GM18907 (cell line): ENCODE data around the gene RAD51B.

Experiments used
- ATAC-seq: cut with Tn5 transposase; IDR thresholded peaks from one replicate; pipeline ENCODE4 v1.9.1; 2021; ENCODE audit warnings: mild to moderate bottlenecking, moderate library complexity; ENCODE audit not compliant: unreplicated experiment

The RAD51B gene

GRCh38 chr14:68343534-68344118 is 524.0 kb downstream of the RAD51B start:
- ATAC-seq: no peak

- ATAC-seq: no peak
These were observed 526.2 kb downstream of the RAD51B start for GRCh38 chr14:68345738-68346137.

GRCh38 chr14:68346556-68347343 is 527.2 kb downstream of the RAD51B start:
- no peak for ATAC-seq

- no peak for ATAC-seq
These were observed 530.5 kb downstream of the RAD51B start for GRCh38 chr14:68349900-68350629.

GRCh38 chr14:68355415-68355814 is 535.8 kb downstream of the RAD51B start:
- ATAC-seq: no peak

- no peak for ATAC-seq
These were observed 538.2 kb downstream of the RAD51B start for GRCh38 chr14:68357777-68358176.

- no peak for ATAC-seq
These were observed 538.9 kb downstream of the RAD51B start for GRCh38 chr14:68358500-68358899.

- ATAC-seq: no peak
These were observed 539.6 kb downstream of the RAD51B start for GRCh38 chr14:68359022-68359836.

GRCh38 chr14:68359837-68360552 is 540.4 kb downstream of the RAD51B start:
- no peak for ATAC-seq

- no peak for ATAC-seq
These were observed 541.7 kb downstream of the RAD51B start for GRCh38 chr14:68361231-68361630.

GRCh38 chr14:68362846-68363245 is 543.3 kb downstream of the RAD51B start:
- no peak for ATAC-seq

GRCh38 chr14:68363466-68363842 is 543.9 kb downstream of the RAD51B start:
- ATAC-seq: no peak

- ATAC-seq: no peak
These were observed 544.5 kb downstream of the RAD51B start for GRCh38 chr14:68363843-68364767.

GRCh38 chr14:68364792-68365192 is 545.2 kb downstream of the RAD51B start:
- no peak for ATAC-seq

GRCh38 chr14:68365228-68365627 is 545.6 kb downstream of the RAD51B start:
- no peak for ATAC-seq

- ATAC-seq: no peak
These were observed 547.1 kb downstream of the RAD51B start for GRCh38 chr14:68366656-68367055.

GRCh38 chr14:68367536-68367935 is 548.0 kb downstream of the RAD51B start:
- ATAC-seq: no peak

GRCh38 chr14:68368850-68369249 is 549.3 kb downstream of the RAD51B start:
- peak; percentile 42 for ATAC-seq

- peak; percentile 50 for ATAC-seq
These were observed 549.9 kb downstream of the RAD51B start for GRCh38 chr14:68369281-68370056.
